ENCODE results near the gene ABI3BP. TPM values are rescaled to one million over a fixed set of nuclear protein-coding genes. Genes with fewer than 3 reads are reported as not detected.
A peak's percentile ranks its signal among the peaks of the same experiment; 100 is the strongest.

Gene ABI3BP
- total RNA-seq (2014; rRNA removed; shearing (Covaris generic)): 6.8 and 16.8 TPM in 2 replicates
- polyA plus RNA-seq (2016; fragmentation: Nextera tagmentation; extraction: Ambion mirVana): 30.3 and 38.2 TPM in 2 replicates

GRCh38 chr3:100993309-100993708 is at the start of gene ABI3BP:
Gene ABI3BP, minus strand, starts transcription at chr3:100993421. Its CDS starts 37 bp downstream, at chr3:100993384.
- H3K4me3 ChIP-seq: peak within 1 kb of the TSS; percentile 82
- WGBS, 2 experiments (ENCODE audit: low coverage in 1 of 2, low lambda C conversion rate in 2 of 2, missing lambda C conversion rate in 2 of 2): 0 to 2% methylated on average over 5 of the region's 5 CpGs
- TF ChIP-seq EZH2 (IDR thresholded peaks at IDR 0.05; ENCODE audit: insufficient read depth, poor library complexity, severe bottlenecking) (no peak), EZH2phosphoT487 (IDR thresholded peaks at IDR 0.05; ENCODE audit: insufficient read depth, low read depth) (no peak)
- H3K79me2 ChIP-seq (ENCODE audit: insufficient read depth): no peaks in the 10 kb centered on the region
- no peaks in the 10 kb centered on the region for H4K20me1 ChIP-seq (ENCODE audit: insufficient read depth)
- no peaks in the 10 kb centered on the region for H3K27me3 ChIP-seq (replicated peaks; ENCODE audit: insufficient read depth)
- H3K36me3 ChIP-seq (ENCODE audit: low read depth): no peaks in the 10 kb centered on the region
- H2AFZ ChIP-seq: peak within 1 kb of the TSS; percentile 86
- no peaks in the 10 kb centered on the region for H3K9me3 ChIP-seq (ENCODE audit: low read depth)
- peak within 1 kb of the TSS; percentile 77 for H3K9ac ChIP-seq
- peaks cover 14% of the 10 kb centered on the region for H3F3A ChIP-seq (ENCODE audit: insufficient read depth)
- peak within 1 kb of the TSS; percentile 57 for H3K27ac ChIP-seq
- in situ Hi-C loops (cut with MboI): no loop called here
- no peaks in the 10 kb centered on the region for H3K9me2 ChIP-seq (ENCODE audit: insufficient read depth)
- peak within 1 kb of the TSS; percentile 91 for H3K4me2 ChIP-seq (ENCODE audit: unreplicated experiment)
- peak; percentile 95 for DNase-seq
- H3K4me1 ChIP-seq (ENCODE audit: insufficient read depth): peaks cover 24% of the 10 kb centered on the region

GRCh38 chr3:101039285-101039684 is 46.1 kb upstream of the ABI3BP start:
- no peaks in the 10 kb centered on the region for H4K20me1 ChIP-seq (ENCODE audit: insufficient read depth)
- no peaks in the 10 kb centered on the region for H3K36me3 ChIP-seq (ENCODE audit: low read depth)
- H3F3A ChIP-seq (ENCODE audit: insufficient read depth): peaks cover 68% of the 10 kb centered on the region
- H3K4me2 ChIP-seq (ENCODE audit: unreplicated experiment): no peak overlapping the region
- H3K9me2 ChIP-seq (ENCODE audit: insufficient read depth): no peaks in the 10 kb centered on the region
- no peak overlapping the region for H3K9ac ChIP-seq
- H3K79me2 ChIP-seq (ENCODE audit: insufficient read depth): no peaks in the 10 kb centered on the region
- H2AFZ ChIP-seq: no peak overlapping the region
- H3K4me3 ChIP-seq: no peak overlapping the region
- H3K27me3 ChIP-seq (replicated peaks; ENCODE audit: insufficient read depth): no peaks in the 10 kb centered on the region
- TF ChIP-seq EZH2 (IDR thresholded peaks at IDR 0.05; ENCODE audit: insufficient read depth, poor library complexity, severe bottlenecking) (no peak), EZH2phosphoT487 (IDR thresholded peaks at IDR 0.05; ENCODE audit: insufficient read depth, low read depth) (no peak)
- no peaks in the 10 kb centered on the region for H3K9me3 ChIP-seq (ENCODE audit: low read depth)
- peaks cover 54% of the 10 kb centered on the region for H3K4me1 ChIP-seq (ENCODE audit: insufficient read depth)
- 100% methylated on average over 2 of the region's 2 CpGs for WGBS, 2 experiments (ENCODE audit: low coverage in 1 of 2, low lambda C conversion rate in 2 of 2, missing lambda C conversion rate in 2 of 2)
- in situ Hi-C loops (cut with MboI): no loop called here
- DNase-seq: peak; percentile 15
- peak overlapping the region; percentile 41 for H3K27ac ChIP-seq

- Histone ChIP-seq H3F3A (ENCODE audit: insufficient read depth) (peaks cover 66% of the 10 kb centered on the region), H3K4me1 (ENCODE audit: insufficient read depth) (peaks cover 54% of the 10 kb centered on the region), H3K27me3 (replicated peaks; ENCODE audit: insufficient read depth) (no peaks in the 10 kb centered on the region), H4K20me1 (ENCODE audit: insufficient read depth) (no peaks in the 10 kb centered on the region), H3K4me2 (ENCODE audit: unreplicated experiment) (peak overlapping the region; percentile 43), H3K9ac (no peak overlapping the region), H3K27ac (peak overlapping the region; percentile 41), H3K9me2 (ENCODE audit: insufficient read depth) (no peaks in the 10 kb centered on the region), H3K36me3 (ENCODE audit: low read depth) (no peaks in the 10 kb centered on the region), H3K79me2 (ENCODE audit: insufficient read depth) (no peaks in the 10 kb centered on the region), H3K4me3 (no peak overlapping the region), H3K9me3 (ENCODE audit: low read depth) (no peaks in the 10 kb centered on the region), H2AFZ (peak overlapping the region; percentile 17)
- WGBS, 2 experiments (ENCODE audit: low coverage in 1 of 2, low lambda C conversion rate in 2 of 2, missing lambda C conversion rate in 2 of 2): 4 to 15% methylated on average over 1 of the region's 1 CpG
- peak; percentile 50 for DNase-seq
- in situ Hi-C loops (cut with MboI): no loop called here
- TF ChIP-seq EZH2 (IDR thresholded peaks at IDR 0.05; ENCODE audit: insufficient read depth, poor library complexity, severe bottlenecking) (no peak), EZH2phosphoT487 (IDR thresholded peaks at IDR 0.05; ENCODE audit: insufficient read depth, low read depth) (no peak)
These were observed 45.7 kb upstream of the ABI3BP start for GRCh38 chr3:101038880-101039279.

GRCh38 chr3:101038393-101038792 is 45.2 kb upstream of the ABI3BP start:
- peak; percentile 44 for DNase-seq
- H3K36me3 ChIP-seq (ENCODE audit: low read depth): no peaks in the 10 kb centered on the region
- no peaks in the 10 kb centered on the region for H3K9me3 ChIP-seq (ENCODE audit: low read depth)
- no peaks in the 10 kb centered on the region for H4K20me1 ChIP-seq (ENCODE audit: insufficient read depth)
- H3K4me3 ChIP-seq: no peak overlapping the region
- H3K27ac ChIP-seq: peak overlapping the region; percentile 41
- peak overlapping the region; percentile 17 for H2AFZ ChIP-seq
- 87 to 100% methylated on average over 1 of the region's 1 CpG for WGBS, 2 experiments (ENCODE audit: low coverage in 1 of 2, low lambda C conversion rate in 2 of 2, missing lambda C conversion rate in 2 of 2)
- H3K27me3 ChIP-seq (replicated peaks; ENCODE audit: insufficient read depth): no peaks in the 10 kb centered on the region
- H3F3A ChIP-seq (ENCODE audit: insufficient read depth): peaks cover 61% of the 10 kb centered on the region
- H3K9ac ChIP-seq: no peak overlapping the region
- in situ Hi-C loops (cut with MboI): no loop called here
- H3K9me2 ChIP-seq (ENCODE audit: insufficient read depth): no peaks in the 10 kb centered on the region
- H3K79me2 ChIP-seq (ENCODE audit: insufficient read depth): no peaks in the 10 kb centered on the region
- peaks cover 49% of the 10 kb centered on the region for H3K4me1 ChIP-seq (ENCODE audit: insufficient read depth)
- TF ChIP-seq EZH2 (IDR thresholded peaks at IDR 0.05; ENCODE audit: insufficient read depth, poor library complexity, severe bottlenecking) (no peak), EZH2phosphoT487 (IDR thresholded peaks at IDR 0.05; ENCODE audit: insufficient read depth, low read depth) (no peak)
- H3K4me2 ChIP-seq (ENCODE audit: unreplicated experiment): peak overlapping the region; percentile 43

Measured in GM23248 (cell line).